Measurements from ENCODE around the gene SLCO2A1. TPM values are rescaled to one million over a fixed set of nuclear protein-coding genes. Genes with fewer than 3 reads are reported as not detected.

SLCO2A1 gene
- total RNA-seq = 0.07 and 0.33 TPM in 2 replicates
- long read RNA-seq, partial matches to known transcripts = 0 of 1 reads
- long read RNA-seq, other reads (novel, unspliced or antisense) = 1 of 1 reads

DNA sequence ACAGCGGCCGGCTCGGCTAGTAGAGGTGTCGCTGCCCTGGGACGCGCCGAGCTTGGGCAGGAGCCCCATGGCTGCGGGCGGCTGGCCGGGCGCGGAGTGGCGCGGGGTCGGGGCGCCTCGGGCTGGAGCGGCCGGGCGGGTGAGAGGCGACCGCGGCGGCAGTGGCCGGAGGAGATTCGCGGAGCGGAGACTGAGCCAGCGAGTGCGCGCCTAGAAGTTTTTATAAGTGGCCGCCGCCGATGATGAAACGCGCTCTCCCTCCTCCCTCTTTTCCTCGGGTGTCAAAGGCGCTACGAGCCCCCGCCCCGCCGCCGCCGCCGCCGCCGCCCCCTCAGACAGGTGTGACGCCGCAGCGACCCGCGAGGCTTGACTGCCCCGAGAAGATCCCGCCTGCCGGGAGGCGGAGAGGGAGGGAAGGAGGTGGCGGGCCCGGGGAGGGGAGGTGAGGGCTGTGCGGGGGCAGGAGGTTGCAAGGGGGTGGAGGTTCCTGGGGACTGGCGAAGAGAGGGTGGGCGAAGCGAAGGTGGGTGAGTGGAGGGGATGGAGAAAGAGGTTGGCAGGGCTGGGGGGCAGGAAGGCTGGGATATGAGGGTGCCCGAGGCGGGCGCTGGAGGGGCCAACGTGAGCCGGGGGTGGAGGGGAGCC is at the start of gene SLCO2A1:
TSS of gene SLCO2A1 (minus strand) at position 192 of the 645 bp plus-strand sequence. CDS start at position 69, 123 bp downstream.
- TF ChIP-seq, protein P1, sequence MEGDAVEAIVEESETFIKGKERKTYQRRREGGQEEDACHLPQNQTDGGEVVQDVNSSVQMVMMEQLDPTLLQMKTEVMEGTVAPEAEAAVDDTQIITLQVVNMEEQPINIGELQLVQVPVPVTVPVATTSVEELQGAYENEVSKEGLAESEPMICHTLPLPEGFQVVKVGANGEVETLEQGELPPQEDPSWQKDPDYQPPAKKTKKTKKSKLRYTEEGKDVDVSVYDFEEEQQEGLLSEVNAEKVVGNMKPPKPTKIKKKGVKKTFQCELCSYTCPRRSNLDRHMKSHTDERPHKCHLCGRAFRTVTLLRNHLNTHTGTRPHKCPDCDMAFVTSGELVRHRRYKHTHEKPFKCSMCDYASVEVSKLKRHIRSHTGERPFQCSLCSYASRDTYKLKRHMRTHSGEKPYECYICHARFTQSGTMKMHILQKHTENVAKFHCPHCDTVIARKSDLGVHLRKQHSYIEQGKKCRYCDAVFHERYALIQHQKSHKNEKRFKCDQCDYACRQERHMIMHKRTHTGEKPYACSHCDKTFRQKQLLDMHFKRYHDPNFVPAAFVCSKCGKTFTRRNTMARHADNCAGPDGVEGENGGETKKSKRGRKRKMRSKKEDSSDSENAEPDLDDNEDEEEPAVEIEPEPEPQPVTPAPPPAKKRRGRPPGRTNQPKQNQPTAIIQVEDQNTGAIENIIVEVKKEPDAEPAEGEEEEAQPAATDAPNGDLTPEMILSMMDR (conservative IDR thresholded peaks at IDR 0.05) = no peak
- H3K4me3 Mint-ChIP-seq = peak within 1 kb of the TSS; percentile 87
- H3K36me3 Mint-ChIP-seq (ENCODE audit: low read depth) = no peaks in the 10 kb centered on the region
- H3K9me3 Mint-ChIP-seq = no peaks in the 10 kb centered on the region
- H3K27ac Mint-ChIP-seq (ENCODE audit: unreplicated experiment) = peak within 1 kb of the TSS; percentile 53
- peaks cover 57% of the 10 kb centered on the region for H3K27me3 Mint-ChIP-seq (ENCODE audit: low read depth)
- H3K4me1 Mint-ChIP-seq = peaks cover 8% of the 10 kb centered on the region
- DNase-seq (ENCODE audit: low read depth, low spot score) = peak; percentile 25

- Mint-ChIP-seq H3K27ac (ENCODE audit: unreplicated experiment) (peak overlapping the region; percentile 28), H3K4me3 (no peak overlapping the region), H3K4me1 (peaks cover 30% of the 10 kb centered on the region), H3K9me3 (peaks cover 15% of the 10 kb centered on the region), H3K36me3 (ENCODE audit: low read depth) (peaks cover 10% of the 10 kb centered on the region), H3K27me3 (ENCODE audit: low read depth) (no peaks in the 10 kb centered on the region)
- TF ChIP-seq, protein P1 (conservative IDR thresholded peaks at IDR 0.05) = no peak
- DNase-seq (ENCODE audit: low read depth, low spot score) = no peak
Observed at GRCh38 chr3:134079111-134079547, 49.4 kb upstream of the SLCO2A1 start.

- TF ChIP-seq, protein P1 (conservative IDR thresholded peaks at IDR 0.05) = no peak
- Mint-ChIP-seq H3K27me3 (ENCODE audit: low read depth) (no peaks in the 10 kb centered on the region), H3K27ac (ENCODE audit: unreplicated experiment) (no peak overlapping the region), H3K36me3 (ENCODE audit: low read depth) (peaks cover 10% of the 10 kb centered on the region), H3K4me1 (peaks cover 31% of the 10 kb centered on the region), H3K4me3 (no peak overlapping the region), H3K9me3 (peaks cover 15% of the 10 kb centered on the region)
- no peak for DNase-seq (ENCODE audit: low read depth, low spot score)
Observed at GRCh38 chr3:134078169-134078831, 48.6 kb upstream of the SLCO2A1 start.

GRCh38 chr3:134077649-134078161 is 48.0 kb upstream of the SLCO2A1 start:
- H3K36me3 Mint-ChIP-seq (ENCODE audit: low read depth) = peaks cover 10% of the 10 kb centered on the region
- no peak overlapping the region for H3K4me3 Mint-ChIP-seq
- H3K27me3 Mint-ChIP-seq (ENCODE audit: low read depth) = no peaks in the 10 kb centered on the region
- H3K9me3 Mint-ChIP-seq = peaks cover 15% of the 10 kb centered on the region
- no peak overlapping the region for H3K27ac Mint-ChIP-seq (ENCODE audit: unreplicated experiment)
- TF ChIP-seq, protein P1 (conservative IDR thresholded peaks at IDR 0.05) = no peak
- no peak for DNase-seq (ENCODE audit: low read depth, low spot score)
- H3K4me1 Mint-ChIP-seq = peaks cover 31% of the 10 kb centered on the region

DNA sequence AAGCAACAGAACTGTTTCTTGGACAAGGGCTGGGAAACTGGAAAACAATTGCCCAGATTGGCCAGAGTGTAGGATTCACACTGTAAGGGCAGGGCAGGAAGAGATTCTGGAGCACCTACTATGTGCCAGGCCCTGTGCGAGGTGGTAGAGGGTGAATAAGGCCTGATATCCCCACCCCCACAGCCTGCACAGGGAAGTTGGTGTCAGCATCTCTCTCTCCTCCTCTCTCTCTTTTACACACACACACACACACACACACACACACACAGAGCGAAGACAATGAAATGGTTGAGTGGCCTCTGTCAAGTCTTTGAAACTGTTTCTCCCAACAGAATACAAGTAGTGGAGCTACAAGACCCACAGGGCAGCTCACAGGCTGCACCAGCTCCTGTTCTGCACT is 47.1 kb upstream of the SLCO2A1 start:
- Mint-ChIP-seq H3K9me3 (peaks cover 15% of the 10 kb centered on the region), H3K4me1 (peaks cover 35% of the 10 kb centered on the region), H3K27me3 (ENCODE audit: low read depth) (no peaks in the 10 kb centered on the region), H3K4me3 (no peak overlapping the region), H3K27ac (ENCODE audit: unreplicated experiment) (peak overlapping the region; percentile 81), H3K36me3 (ENCODE audit: low read depth) (peaks cover 10% of the 10 kb centered on the region)
- TF ChIP-seq, protein P1 (conservative IDR thresholded peaks at IDR 0.05) = no peak
- no peak for DNase-seq (ENCODE audit: low read depth, low spot score)

Data from neural crest cell (in vitro differentiated cells).